Stimulated activated CD4-positive, alpha-beta T cell treated with anti-CD3 and anti-CD28 coated beads, Interleukin-2, amount 100 ng/mL, for 4 hours (primary cell): ENCODE data around the gene ACP7.
"Not testable (repeated sequence)": the region's sequence is repeated elsewhere in the genome, so short reads cannot be mapped to it uniquely, and the experiment has no call there.

Source experiments
- DNase-seq: peaks from one replicate; pipeline ENCODE4 v3.0.0-alpha.2; 2020; ENCODE audit warnings: low read depth

The ACP7 gene, protein sequence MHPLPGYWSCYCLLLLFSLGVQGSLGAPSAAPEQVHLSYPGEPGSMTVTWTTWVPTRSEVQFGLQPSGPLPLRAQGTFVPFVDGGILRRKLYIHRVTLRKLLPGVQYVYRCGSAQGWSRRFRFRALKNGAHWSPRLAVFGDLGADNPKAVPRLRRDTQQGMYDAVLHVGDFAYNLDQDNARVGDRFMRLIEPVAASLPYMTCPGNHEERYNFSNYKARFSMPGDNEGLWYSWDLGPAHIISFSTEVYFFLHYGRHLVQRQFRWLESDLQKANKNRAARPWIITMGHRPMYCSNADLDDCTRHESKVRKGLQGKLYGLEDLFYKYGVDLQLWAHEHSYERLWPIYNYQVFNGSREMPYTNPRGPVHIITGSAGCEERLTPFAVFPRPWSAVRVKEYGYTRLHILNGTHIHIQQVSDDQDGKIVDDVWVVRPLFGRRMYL

GRCh38 chr19:39083983-39084731 lies at the start of gene ACP7:
Gene ACP7 (plus strand): TSS chr19:39084368. CDS start chr19:39085270, 902 bp downstream.
- peak; percentile 5 for DNase-seq

DNA sequence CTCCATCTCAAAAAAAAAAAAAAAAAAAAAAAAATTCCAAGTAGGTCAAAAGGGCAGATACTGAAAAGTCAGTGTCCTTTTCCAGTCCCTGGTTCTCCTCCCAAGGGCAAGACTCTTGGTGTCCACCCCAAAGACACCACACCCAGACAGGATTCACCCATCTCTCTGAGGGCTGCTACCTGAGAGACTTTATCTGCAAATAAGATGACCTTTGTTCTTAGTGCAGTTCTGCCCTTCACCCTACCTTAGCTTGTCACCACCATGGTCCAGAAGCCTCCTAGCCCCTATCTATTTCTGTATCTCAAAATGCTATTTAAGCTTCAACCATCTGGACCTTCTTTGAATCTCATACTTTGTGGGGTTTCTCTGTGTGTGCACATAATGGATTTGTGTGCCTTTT lies 47.6 kb upstream of the ACP7 start:
- no peak for DNase-seq

- DNase-seq, result no peak
Observed at GRCh38 chr19:39037194-39037593, 47.0 kb upstream of the ACP7 start.

- DNase-seq, result no peak
Observed at GRCh38 chr19:39038098-39038497, 46.1 kb upstream of the ACP7 start.

GRCh38 chr19:39045506-39045905 lies 38.7 kb upstream of the ACP7 start:
- no peak for DNase-seq

- DNase-seq, result no peak
Observed at GRCh38 chr19:39046037-39046821, 37.9 kb upstream of the ACP7 start.

DNA sequence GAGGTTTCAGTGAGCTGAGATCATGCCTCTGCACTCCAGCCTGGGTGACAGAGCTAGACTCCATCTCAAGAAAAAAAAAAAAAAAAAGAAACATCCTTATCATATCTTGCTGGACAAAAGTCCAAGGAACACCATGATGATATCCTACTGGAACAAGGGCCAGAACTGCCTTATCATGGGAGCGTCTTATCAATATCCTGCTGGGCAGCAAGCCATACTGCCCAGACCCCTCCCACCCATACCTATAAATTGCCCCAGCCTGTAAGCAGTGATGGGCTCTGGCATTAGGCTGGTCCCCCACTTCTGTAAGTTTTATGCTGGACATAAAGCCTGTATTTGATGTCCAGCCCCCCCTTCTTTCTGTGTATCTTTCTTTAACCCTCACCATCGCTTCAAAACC lies 37.1 kb upstream of the ACP7 start:
- no peak for DNase-seq

DNA sequence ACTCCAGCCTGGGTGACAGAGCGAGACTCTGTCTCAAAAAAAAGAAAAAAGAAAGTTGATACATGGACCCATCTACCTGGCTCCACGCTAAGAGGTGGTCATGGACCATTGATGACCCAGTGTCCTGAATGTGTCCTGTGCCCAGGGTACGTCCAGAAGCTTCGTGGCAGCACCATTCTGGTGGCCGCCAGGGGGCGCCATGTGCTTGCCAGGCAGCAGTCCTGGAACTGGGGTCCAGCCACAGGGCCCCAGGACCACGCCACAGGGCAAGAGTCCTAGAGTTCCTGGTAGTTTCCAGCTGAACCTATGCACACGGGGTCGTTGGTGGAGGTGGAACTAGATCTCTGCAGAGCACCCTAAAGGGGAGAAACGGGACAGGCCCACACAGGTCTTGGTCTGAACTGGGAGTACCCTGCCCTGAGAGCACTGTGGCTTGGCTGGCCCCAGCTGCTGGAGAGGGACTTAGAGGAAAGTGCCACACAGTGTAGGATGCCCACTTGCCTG lies 31.9 kb upstream of the ACP7 start:
- DNase-seq, result peak; percentile 53

- no peak for DNase-seq
Observed at GRCh38 chr19:39052846-39053245, 31.3 kb upstream of the ACP7 start.

- no peak for DNase-seq
Observed at GRCh38 chr19:39053276-39054090, 30.7 kb upstream of the ACP7 start.

GRCh38 chr19:39054091-39054470 lies 30.1 kb upstream of the ACP7 start:
- no peak for DNase-seq

DNA sequence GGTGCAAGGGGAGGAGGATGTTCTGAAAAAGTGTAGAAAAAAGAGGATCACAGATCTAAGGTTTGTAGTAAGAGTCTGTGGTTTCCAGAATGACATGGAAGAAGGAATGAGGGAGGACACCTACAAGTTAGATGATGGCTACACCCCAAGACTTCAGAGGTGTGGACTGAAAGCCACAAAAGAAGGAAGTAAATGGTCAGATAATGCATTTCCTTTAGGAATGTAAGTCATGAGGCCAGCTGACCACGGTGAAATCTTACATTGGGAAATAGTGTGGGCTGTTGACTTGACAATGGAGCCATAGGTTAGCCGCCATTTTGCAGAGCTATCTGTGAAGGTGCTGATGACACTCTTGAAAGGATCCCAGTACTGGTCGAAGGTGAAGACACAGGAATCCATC lies 26.6 kb upstream of the ACP7 start:
- no peak for DNase-seq

DNA sequence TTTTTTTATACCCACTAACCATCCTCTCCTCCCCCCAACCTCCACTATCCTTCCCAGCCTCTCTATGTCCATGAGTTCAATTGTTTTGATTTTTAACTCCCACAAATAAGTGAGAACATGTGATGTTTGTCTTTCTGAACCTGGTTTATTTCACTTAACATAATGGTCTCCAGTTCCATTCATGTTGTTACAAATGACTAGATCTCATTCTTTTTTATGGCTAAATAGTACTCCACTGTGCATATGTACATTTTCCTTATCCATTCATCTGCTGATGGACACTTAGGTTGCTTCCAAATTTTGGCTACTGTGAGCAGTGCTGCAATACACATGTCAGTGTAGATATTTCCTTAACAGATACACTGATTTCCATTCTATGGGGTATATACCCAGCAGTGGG lies 24.9 kb upstream of the ACP7 start:
- no peak for DNase-seq

DNA sequence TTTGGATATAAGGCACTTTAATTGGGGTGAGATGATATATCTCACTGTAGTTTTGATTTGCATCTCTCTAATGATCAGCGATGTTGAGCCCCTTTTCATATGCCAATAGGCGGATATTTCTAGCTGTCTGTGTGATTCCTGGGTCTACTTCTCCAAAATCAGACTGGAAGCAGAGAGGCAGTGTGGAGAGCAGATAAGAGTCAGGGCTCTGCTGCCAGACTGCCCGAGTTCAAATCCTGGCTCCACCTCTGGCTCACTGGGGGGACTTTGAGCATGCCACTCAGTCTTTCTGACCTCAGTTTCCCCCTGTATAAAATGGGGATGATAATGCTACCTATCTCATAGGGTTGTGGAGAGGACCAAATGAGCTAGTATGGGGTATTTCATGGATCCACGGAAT lies 24.0 kb upstream of the ACP7 start:
- DNase-seq, result no peak

- no peak for DNase-seq
Observed at GRCh38 chr19:39064405-39064804, 19.8 kb upstream of the ACP7 start.

GRCh38 chr19:39065928-39066327 lies 18.2 kb upstream of the ACP7 start:
- DNase-seq, result no peak

DNA sequence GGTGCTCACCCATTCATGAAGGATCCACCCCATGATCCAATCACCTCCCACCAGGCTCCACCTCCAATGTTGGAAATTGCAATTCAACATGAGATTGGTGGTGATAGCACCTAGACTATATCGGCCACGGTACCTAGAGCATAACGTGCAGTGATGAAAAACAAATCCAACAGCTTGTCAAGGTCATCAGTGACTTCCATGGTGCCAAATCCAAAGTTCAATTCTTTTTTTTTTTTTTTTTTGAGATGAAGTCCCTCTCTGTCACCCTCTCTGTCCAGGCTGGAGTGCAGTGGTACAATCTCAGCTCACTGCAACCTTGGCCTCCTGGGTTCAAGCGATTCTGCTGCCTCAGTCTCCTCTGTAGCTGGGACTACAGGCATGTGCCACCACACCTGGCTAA lies 17.1 kb upstream of the ACP7 start:
- no peak for DNase-seq

- DNase-seq, result not testable (repeated sequence)
Observed at GRCh38 chr19:39068259-39068658, 15.9 kb upstream of the ACP7 start.

GRCh38 chr19:39070888-39071287 lies 13.3 kb upstream of the ACP7 start:
- DNase-seq, result no peak

GRCh38 chr19:39074205-39074692 lies 9.9 kb upstream of the ACP7 start:
- DNase-seq, result no peak

GRCh38 chr19:39074942-39075341 lies 9.2 kb upstream of the ACP7 start:
- no peak for DNase-seq
